Measurements from ENCODE around the gene PRIMA1. TPM values are rescaled to one million over a fixed set of nuclear protein-coding genes. Genes with fewer than 3 reads are reported as not detected.

The PRIMA1 gene
- total and polyA plus RNA-seq, 7 experiments from 2014 or later, result not detected

GRCh38 chr14:93708311-93708734 is 80.0 kb downstream of the PRIMA1 start:
- Mint-ChIP-seq H3K27ac (no peak overlapping the region), H3K9me3 (peaks cover 0 to 5% (median 0%) of the 10 kb centered on the region in 11 donors), H3K4me1 (no peaks in the 10 kb centered on the region), H3K36me3 (no peaks in the 10 kb centered on the region), H3K27me3 (peaks cover 3 to 30% (median 16%) of the 10 kb centered on the region in 5 donors), H3K4me3 (no peak overlapping the region)
- ATAC-seq, result no peak
- CTCF ChIA-PET, result no interaction called here
- POLR2A ChIA-PET, result no interaction called here
- intact Hi-C loops (cut with micrococcal nuclease), result no loop called here
- no peaks in the 10 kb centered on the region for H3K36me3 ChIP-seq (ENCODE audit: control insufficient read depth in 2 of 3, insufficient read depth in 3 of 3, low read length in 3 of 3)
- no peak overlapping the region for H3K4me3 ChIP-seq (ENCODE audit: low read length)
- H3K9me3 ChIP-seq (ENCODE audit: control insufficient read depth in 2 of 3, low read length in 3 of 3), result no peaks in the 10 kb centered on the region
- no peak for DNase-seq
- no peak overlapping the region for H3K27ac ChIP-seq (ENCODE audit: low read depth, low read length)
- no peaks in the 10 kb centered on the region for H3K4me1 ChIP-seq (ENCODE audit: control insufficient read depth in 2 of 2, insufficient read depth in 2 of 2, low read length in 2 of 2)
- no peaks in the 10 kb centered on the region for H3K27me3 ChIP-seq (ENCODE audit: control insufficient read depth in 2 of 2, insufficient read depth in 2 of 2, low read length in 2 of 2)

- Mint-ChIP-seq H3K36me3 (no peaks in the 10 kb centered on the region), H3K4me3 (no peak overlapping the region), H3K4me1 (no peaks in the 10 kb centered on the region), H3K27me3 (peaks cover 5 to 39% (median 22%) of the 10 kb centered on the region in 5 donors), H3K27ac (no peak overlapping the region), H3K9me3 (peaks cover 0 to 10% (median 0%) of the 10 kb centered on the region in 11 donors)
- H3K27ac ChIP-seq (ENCODE audit: low read depth, low read length), result no peak overlapping the region
- no peaks in the 10 kb centered on the region for H3K27me3 ChIP-seq (ENCODE audit: control insufficient read depth in 2 of 2, insufficient read depth in 2 of 2, low read length in 2 of 2)
- ChIA-PET POLR2A (no interaction called here), CTCF (no interaction called here)
- H3K36me3 ChIP-seq (ENCODE audit: control insufficient read depth in 2 of 3, insufficient read depth in 3 of 3, low read length in 3 of 3), result no peaks in the 10 kb centered on the region
- no peak for DNase-seq
- no peaks in the 10 kb centered on the region for H3K9me3 ChIP-seq (ENCODE audit: control insufficient read depth in 2 of 3, low read length in 3 of 3)
- intact Hi-C loops (cut with micrococcal nuclease), result no loop called here
- H3K4me1 ChIP-seq (ENCODE audit: control insufficient read depth in 2 of 2, insufficient read depth in 2 of 2, low read length in 2 of 2), result no peaks in the 10 kb centered on the region
- ATAC-seq, result no peak
- no peak overlapping the region for H3K4me3 ChIP-seq (ENCODE audit: low read length)
Observed at GRCh38 chr14:93707475-93707874, 80.8 kb downstream of the PRIMA1 start.

GRCh38 chr14:93706360-93706955 is 81.8 kb downstream of the PRIMA1 start:
- no peaks in the 10 kb centered on the region for H3K4me1 ChIP-seq (ENCODE audit: control insufficient read depth in 2 of 2, insufficient read depth in 2 of 2, low read length in 2 of 2)
- intact Hi-C loops (cut with micrococcal nuclease), result no loop called here
- H3K9me3 ChIP-seq (ENCODE audit: control insufficient read depth in 2 of 3, low read length in 3 of 3), result no peaks in the 10 kb centered on the region
- H3K4me3 ChIP-seq (ENCODE audit: low read length), result no peak overlapping the region
- H3K27ac ChIP-seq (ENCODE audit: low read depth, low read length), result no peak overlapping the region
- Mint-ChIP-seq H3K9me3 (peaks cover 0 to 16% (median 4%) of the 10 kb centered on the region in 11 donors), H3K36me3 (peaks cover 0 to under 1% (median 0%) of the 10 kb centered on the region in 5 donors), H3K27me3 (peaks cover 6 to 44% (median 30%) of the 10 kb centered on the region in 5 donors), H3K4me3 (no peak overlapping the region), H3K4me1 (no peaks in the 10 kb centered on the region), H3K27ac (no peak overlapping the region)
- ChIA-PET CTCF (no interaction called here), POLR2A (no interaction called here)
- H3K36me3 ChIP-seq (ENCODE audit: control insufficient read depth in 2 of 3, insufficient read depth in 3 of 3, low read length in 3 of 3), result no peaks in the 10 kb centered on the region
- ATAC-seq (no peak), DNase-seq (no peak)
- H3K27me3 ChIP-seq (ENCODE audit: control insufficient read depth in 2 of 2, insufficient read depth in 2 of 2, low read length in 2 of 2), result no peaks in the 10 kb centered on the region

- peaks cover 6 to 45% (median 32%) of the 10 kb centered on the region in 5 donors for H3K27me3 Mint-ChIP-seq
- H3K36me3 Mint-ChIP-seq, result peaks cover 0 to 5% (median 0%) of the 10 kb centered on the region in 5 donors
- H3K4me1 Mint-ChIP-seq, result no peaks in the 10 kb centered on the region
- H3K27ac Mint-ChIP-seq, result no peak overlapping the region
- Histone ChIP-seq H3K36me3 (ENCODE audit: control insufficient read depth in 2 of 3, insufficient read depth in 3 of 3, low read length in 3 of 3) (no peaks in the 10 kb centered on the region), H3K27ac (ENCODE audit: low read depth, low read length) (no peak overlapping the region), H3K4me1 (ENCODE audit: control insufficient read depth in 2 of 2, insufficient read depth in 2 of 2, low read length in 2 of 2) (no peaks in the 10 kb centered on the region), H3K27me3 (ENCODE audit: control insufficient read depth in 2 of 2, insufficient read depth in 2 of 2, low read length in 2 of 2) (no peaks in the 10 kb centered on the region), H3K4me3 (ENCODE audit: low read length) (no peak overlapping the region), H3K9me3 (ENCODE audit: control insufficient read depth in 2 of 3, low read length in 3 of 3) (no peaks in the 10 kb centered on the region)
- peaks cover 0 to 24% (median 4%) of the 10 kb centered on the region in 11 donors for H3K9me3 Mint-ChIP-seq
- no peak overlapping the region for H3K4me3 Mint-ChIP-seq
- intact Hi-C loops (cut with micrococcal nuclease), result no loop called here
- DNase-seq (no peak), ATAC-seq (no peak)
- CTCF ChIA-PET, result no interaction called here
- POLR2A ChIA-PET, result no interaction called here
Observed at GRCh38 chr14:93705513-93706156, 82.7 kb downstream of the PRIMA1 start.

- Histone ChIP-seq H3K4me1 (ENCODE audit: control insufficient read depth in 2 of 2, insufficient read depth in 2 of 2, low read length in 2 of 2) (no peaks in the 10 kb centered on the region), H3K4me3 (ENCODE audit: low read length) (no peak overlapping the region), H3K27me3 (ENCODE audit: control insufficient read depth in 2 of 2, insufficient read depth in 2 of 2, low read length in 2 of 2) (no peaks in the 10 kb centered on the region), H3K36me3 (ENCODE audit: control insufficient read depth in 2 of 3, insufficient read depth in 3 of 3, low read length in 3 of 3) (no peaks in the 10 kb centered on the region), H3K9me3 (ENCODE audit: control insufficient read depth in 2 of 3, low read length in 3 of 3) (no peaks in the 10 kb centered on the region), H3K27ac (ENCODE audit: low read depth, low read length) (no peak overlapping the region)
- ChIA-PET CTCF (no interaction called here), POLR2A (no interaction called here)
- no peak overlapping the region for H3K4me3 Mint-ChIP-seq
- peaks cover 3 to 41% (median 20%) of the 10 kb centered on the region in 11 donors for H3K9me3 Mint-ChIP-seq
- no peaks in the 10 kb centered on the region for H3K4me1 Mint-ChIP-seq
- peaks cover 0 to 5% (median 0%) of the 10 kb centered on the region in 5 donors for H3K36me3 Mint-ChIP-seq
- ATAC-seq (no peak), DNase-seq (no peak)
- intact Hi-C loops (cut with micrococcal nuclease), result no loop called here
- peaks cover 10 to 43% (median 36%) of the 10 kb centered on the region in 5 donors for H3K27me3 Mint-ChIP-seq
- H3K27ac Mint-ChIP-seq, result no peak overlapping the region
Observed at GRCh38 chr14:93703941-93704340, 84.3 kb downstream of the PRIMA1 start.

- peaks cover 0 to 5% (median 0%) of the 10 kb centered on the region in 5 donors for H3K36me3 Mint-ChIP-seq
- H3K4me3 Mint-ChIP-seq, result no peak overlapping the region
- no peaks in the 10 kb centered on the region for H3K36me3 ChIP-seq (ENCODE audit: control insufficient read depth in 2 of 3, insufficient read depth in 3 of 3, low read length in 3 of 3)
- intact Hi-C loops (cut with micrococcal nuclease), result no loop called here
- peaks cover 8 to 40% (median 34%) of the 10 kb centered on the region in 5 donors for H3K27me3 Mint-ChIP-seq
- H3K27ac ChIP-seq (ENCODE audit: low read depth, low read length), result no peak overlapping the region
- H3K4me1 Mint-ChIP-seq, result no peaks in the 10 kb centered on the region
- peaks cover 4 to 47% (median 22%) of the 10 kb centered on the region in 11 donors for H3K9me3 Mint-ChIP-seq
- H3K9me3 ChIP-seq (ENCODE audit: control insufficient read depth in 2 of 3, low read length in 3 of 3), result no peaks in the 10 kb centered on the region
- POLR2A ChIA-PET, result no interaction called here
- CTCF ChIA-PET, result no interaction called here
- no peak overlapping the region for H3K4me3 ChIP-seq (ENCODE audit: low read length)
- ATAC-seq (no peak), DNase-seq (no peak)
- no peaks in the 10 kb centered on the region for H3K27me3 ChIP-seq (ENCODE audit: control insufficient read depth in 2 of 2, insufficient read depth in 2 of 2, low read length in 2 of 2)
- no peak overlapping the region for H3K27ac Mint-ChIP-seq
- no peaks in the 10 kb centered on the region for H3K4me1 ChIP-seq (ENCODE audit: control insufficient read depth in 2 of 2, insufficient read depth in 2 of 2, low read length in 2 of 2)
Observed at GRCh38 chr14:93702946-93703345, 85.3 kb downstream of the PRIMA1 start.

GRCh38 chr14:93701562-93701961 is 86.7 kb downstream of the PRIMA1 start:
- Histone ChIP-seq H3K9me3 (ENCODE audit: control insufficient read depth in 2 of 3, low read length in 3 of 3) (no peaks in the 10 kb centered on the region), H3K27me3 (ENCODE audit: control insufficient read depth in 2 of 2, insufficient read depth in 2 of 2, low read length in 2 of 2) (no peaks in the 10 kb centered on the region), H3K36me3 (ENCODE audit: control insufficient read depth in 2 of 3, insufficient read depth in 3 of 3, low read length in 3 of 3) (no peaks in the 10 kb centered on the region), H3K27ac (ENCODE audit: low read depth, low read length) (no peak overlapping the region), H3K4me1 (ENCODE audit: control insufficient read depth in 2 of 2, insufficient read depth in 2 of 2, low read length in 2 of 2) (no peaks in the 10 kb centered on the region), H3K4me3 (ENCODE audit: low read length) (no peak overlapping the region)
- POLR2A ChIA-PET, result no interaction called here
- Mint-ChIP-seq H3K27ac (no peak overlapping the region), H3K4me1 (no peaks in the 10 kb centered on the region), H3K9me3 (peaks cover 4 to 52% (median 23%) of the 10 kb centered on the region in 11 donors), H3K36me3 (peaks cover 0 to 5% (median 0%) of the 10 kb centered on the region in 5 donors), H3K27me3 (peaks cover 8 to 41% (median 35%) of the 10 kb centered on the region in 5 donors), H3K4me3 (no peak overlapping the region)
- DNase-seq, result no peak
- intact Hi-C loops (cut with micrococcal nuclease), result no loop called here
- CTCF ChIA-PET, result no interaction called here
- ATAC-seq, result no peak

Measured in naive thymus-derived CD4-positive, alpha-beta T cell (primary cell).